GF-D8 (cell line): ENCODE results near the gene HYAL2.

ENCODE experiments used
- DNase-seq: peaks from one replicate; lab custom pipeline; 2025; lab: John Stamatoyannopoulos, UW

Gene HYAL2

GRCh38 chr3:50322386-50323091 lies at the start of gene HYAL2:
TSS of gene HYAL2 (minus strand) at chr3:50322745. CDS start at chr3:50320489, 2,256 bp downstream.
- DNase-seq: no peak

GRCh38 chr3:50371133-50371685 lies 48.7 kb upstream of the HYAL2 start:
- DNase-seq: no peak

GRCh38 chr3:50370594-50370993 lies 48.0 kb upstream of the HYAL2 start:
- DNase-seq: no peak

GRCh38 chr3:50369012-50369670 lies 46.6 kb upstream of the HYAL2 start:
- no peak for DNase-seq

- DNase-seq: no peak
Observed at GRCh38 chr3:50365842-50366220, 43.3 kb upstream of the HYAL2 start.

- no peak for DNase-seq
Observed at GRCh38 chr3:50365080-50365841, 42.7 kb upstream of the HYAL2 start.

GRCh38 chr3:50364573-50365079 lies 42.1 kb upstream of the HYAL2 start:
- no peak for DNase-seq

- DNase-seq: no peak
Observed at GRCh38 chr3:50359760-50360110, 37.2 kb upstream of the HYAL2 start.

- peak; percentile 93 for DNase-seq
Observed at GRCh38 chr3:50358911-50359759, 36.6 kb upstream of the HYAL2 start, which contains the start of gene TMEM115. TSS of gene TMEM115 (minus strand) at chr3:50359521. CDS start at chr3:50359063, 458 bp downstream.

- DNase-seq: no peak
Observed at GRCh38 chr3:50358355-50358910, 35.9 kb upstream of the HYAL2 start.

GRCh38 chr3:50357481-50357880 lies 34.9 kb upstream of the HYAL2 start:
- DNase-seq: no peak

- DNase-seq: no peak
Observed at GRCh38 chr3:50356553-50356952, 34.0 kb upstream of the HYAL2 start.

- no peak for DNase-seq
Observed at GRCh38 chr3:50355829-50356552, 33.4 kb upstream of the HYAL2 start.

- no peak for DNase-seq
Observed at GRCh38 chr3:50354850-50355249, 32.3 kb upstream of the HYAL2 start.

GRCh38 chr3:50354186-50354764 lies 31.7 kb upstream of the HYAL2 start:
- DNase-seq: no peak

GRCh38 chr3:50353245-50354004 lies 30.9 kb upstream of the HYAL2 start:
- no peak for DNase-seq

- DNase-seq: no peak
Observed at GRCh38 chr3:50352781-50353180, 30.2 kb upstream of the HYAL2 start.

- DNase-seq: no peak
Observed at GRCh38 chr3:50351323-50351697, 28.8 kb upstream of the HYAL2 start.
